ENCODE results near the gene OR2T3.
"Not testable (repeated sequence)": the region's sequence is repeated elsewhere in the genome, so short reads cannot be mapped to it uniquely, and the experiment has no call there.

The OR2T3 gene, protein sequence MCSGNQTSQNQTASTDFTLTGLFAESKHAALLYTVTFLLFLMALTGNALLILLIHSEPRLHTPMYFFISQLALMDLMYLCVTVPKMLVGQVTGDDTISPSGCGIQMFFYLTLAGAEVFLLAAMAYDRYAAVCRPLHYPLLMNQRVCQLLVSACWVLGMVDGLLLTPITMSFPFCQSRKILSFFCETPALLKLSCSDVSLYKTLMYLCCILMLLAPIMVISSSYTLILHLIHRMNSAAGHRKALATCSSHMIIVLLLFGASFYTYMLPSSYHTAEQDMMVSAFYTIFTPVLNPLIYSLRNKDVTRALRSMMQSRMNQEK

GRCh38 chr1:248473051-248473450 lies at the start of gene OR2T3:
Gene OR2T3, plus strand, starts transcription at chr1:248473351. Its CDS starts 0 bp downstream, at chr1:248473351.
- DNase-seq = not testable (repeated sequence)

DNA sequence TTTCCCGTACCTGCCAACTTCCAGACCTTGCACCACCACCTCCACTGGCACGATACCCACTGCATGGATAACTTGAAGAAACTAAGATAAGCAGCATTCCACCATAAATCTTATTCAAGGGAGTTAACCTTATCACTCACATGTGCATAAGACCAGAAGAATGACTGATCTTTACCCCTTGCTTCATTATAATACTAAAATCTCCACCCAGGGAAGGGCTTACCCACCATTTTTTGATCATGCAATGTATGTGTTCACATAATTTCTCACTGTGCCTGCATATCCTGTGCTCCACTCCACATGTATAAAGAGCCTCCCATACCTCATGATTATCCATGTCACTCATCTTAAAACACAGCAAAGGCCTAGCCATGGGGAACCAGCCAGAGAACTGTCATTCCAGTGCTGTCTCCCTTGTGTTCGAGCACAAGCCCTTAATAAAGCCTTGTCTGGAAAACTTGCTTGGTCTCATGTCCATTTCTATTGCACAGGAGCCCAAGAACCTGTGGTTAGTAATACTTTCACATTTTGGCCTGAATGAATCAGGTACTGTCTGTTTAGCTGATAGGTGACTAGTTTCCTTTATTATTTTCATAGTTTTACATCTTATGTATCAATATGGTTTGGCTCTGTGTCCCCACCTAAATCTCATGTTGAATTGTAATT lies 45.5 kb upstream of the OR2T3 start:
- DNase-seq = not testable (repeated sequence)

DNA sequence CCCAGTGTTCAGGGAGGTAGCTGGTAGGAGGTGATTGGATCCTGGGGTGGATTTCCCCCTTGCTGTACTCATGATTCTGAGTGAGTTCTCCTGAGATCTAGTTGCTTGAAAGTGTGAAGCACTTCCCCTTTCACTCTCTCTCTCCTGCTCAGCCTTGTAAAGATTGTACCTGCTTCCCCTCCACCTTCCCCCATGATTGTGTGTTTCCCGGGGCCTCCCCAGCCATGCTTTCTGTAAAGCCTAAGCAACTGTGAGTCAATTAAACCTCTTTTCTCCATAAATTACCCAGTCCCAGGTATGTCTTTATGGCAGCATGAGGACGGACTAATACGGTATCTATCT lies 45.0 kb upstream of the OR2T3 start:
- DNase-seq = not testable (repeated sequence)

DNA sequence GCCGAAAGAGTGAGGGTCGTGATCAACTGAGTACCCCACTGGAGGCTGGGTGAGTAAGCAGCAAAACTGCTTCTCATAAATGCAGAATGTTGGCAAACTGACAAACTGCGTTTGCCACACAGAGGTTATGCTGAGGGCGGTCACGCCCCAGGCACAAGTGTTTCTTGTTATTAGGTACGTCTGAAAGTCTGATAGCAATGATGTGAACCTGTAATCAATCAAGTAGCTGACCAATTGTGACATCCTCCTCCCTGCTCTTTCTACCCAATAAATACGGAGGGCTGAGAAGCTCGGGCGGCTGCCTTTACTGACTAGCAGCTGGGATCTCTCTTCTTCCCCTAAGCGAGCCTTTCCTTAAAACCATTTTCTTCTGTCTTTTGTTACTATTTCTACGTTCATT lies 41.5 kb upstream of the OR2T3 start:
- DNase-seq = not testable (repeated sequence)

GRCh38 chr1:248432201-248432600 lies 41.0 kb upstream of the OR2T3 start:
- DNase-seq = not testable (repeated sequence)

- DNase-seq = not testable (repeated sequence)
Observed at GRCh38 chr1:248433811-248434415, 39.2 kb upstream of the OR2T3 start.

- not testable (repeated sequence) for DNase-seq
Observed at GRCh38 chr1:248434913-248435312, 38.2 kb upstream of the OR2T3 start.

GRCh38 chr1:248436303-248436702 lies 36.8 kb upstream of the OR2T3 start:
- DNase-seq = not testable (repeated sequence)

- DNase-seq = not testable (repeated sequence)
Observed at GRCh38 chr1:248438668-248439067, 34.5 kb upstream of the OR2T3 start.

GRCh38 chr1:248439283-248439682 lies 33.9 kb upstream of the OR2T3 start:
- not testable (repeated sequence) for DNase-seq

GRCh38 chr1:248442500-248443277 lies 30.5 kb upstream of the OR2T3 start:
- DNase-seq = not testable (repeated sequence)

GRCh38 chr1:248444603-248445002 lies 28.5 kb upstream of the OR2T3 start:
- not testable (repeated sequence) for DNase-seq

GRCh38 chr1:248445399-248445798 lies 27.8 kb upstream of the OR2T3 start, which contains the start of gene OR2T2:
Gene OR2T2, plus strand, starts transcription at chr1:248445637. Its CDS starts 7,161 bp downstream, at chr1:248452798.
- DNase-seq = not testable (repeated sequence)

GRCh38 chr1:248448409-248449074 lies 24.6 kb upstream of the OR2T3 start:
- not testable (repeated sequence) for DNase-seq

- DNase-seq = not testable (repeated sequence)
Observed at GRCh38 chr1:248449821-248450465, 23.2 kb upstream of the OR2T3 start.

DNA sequence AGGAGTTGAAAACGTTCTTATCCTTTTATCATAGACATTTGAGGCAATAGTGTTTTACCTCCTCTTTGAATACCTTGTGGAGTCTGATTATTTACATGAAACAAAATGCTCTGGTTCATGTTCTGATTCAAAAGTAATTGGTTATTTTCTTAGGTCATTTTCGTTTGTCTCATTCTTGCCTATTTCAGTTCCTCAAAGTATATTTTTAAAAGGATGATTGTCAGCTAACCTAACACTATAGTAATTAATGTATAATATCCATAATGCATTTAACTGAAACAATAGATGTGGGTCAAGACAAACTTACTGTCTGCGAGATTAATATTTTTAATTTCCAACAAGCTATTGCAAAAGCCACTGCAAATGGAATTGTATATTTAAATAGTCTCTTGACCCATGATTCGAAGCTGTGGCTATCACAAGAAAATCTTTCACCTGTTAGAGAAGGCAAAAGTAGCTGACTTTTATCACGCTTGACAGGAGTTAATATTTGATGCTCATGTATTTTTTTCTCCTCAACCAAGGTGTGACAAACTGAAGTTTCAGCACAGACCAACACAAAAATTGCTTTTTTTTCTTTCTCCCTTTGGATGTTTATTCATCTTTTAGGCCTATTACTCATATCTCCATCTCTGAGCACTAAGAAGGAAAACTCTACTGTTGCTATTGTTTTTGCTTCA lies 22.5 kb upstream of the OR2T3 start:
- not testable (repeated sequence) for DNase-seq

GRCh38 chr1:248453619-248454018 lies 19.5 kb upstream of the OR2T3 start:
- not testable (repeated sequence) for DNase-seq

GRCh38 chr1:248455045-248455444 lies 18.1 kb upstream of the OR2T3 start:
- DNase-seq = not testable (repeated sequence)

DNA sequence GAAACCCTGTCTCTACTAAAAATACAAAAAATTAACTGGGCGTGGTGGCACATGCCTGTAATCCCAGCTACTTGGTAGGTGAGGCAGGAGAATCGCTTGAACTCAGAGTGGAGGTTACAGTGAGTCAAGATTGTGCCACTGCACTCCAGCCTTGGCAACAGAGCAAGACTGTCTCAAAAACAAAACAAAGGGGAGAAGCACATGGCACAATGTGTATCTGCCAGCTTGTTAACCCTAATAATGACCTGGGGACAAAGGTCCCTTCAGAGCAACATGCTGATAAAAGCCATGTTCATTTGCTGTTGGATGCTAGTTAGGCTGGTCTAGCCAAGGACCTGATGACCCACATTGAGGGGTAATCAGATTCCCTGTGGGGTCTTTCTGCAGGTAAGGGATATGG lies 16.5 kb upstream of the OR2T3 start:
- not testable (repeated sequence) for DNase-seq

- DNase-seq = not testable (repeated sequence)
Observed at GRCh38 chr1:248459117-248459516, 14.0 kb upstream of the OR2T3 start.

- no peak for DNase-seq
Observed at GRCh38 chr1:248471154-248471553, 2.0 kb upstream of the OR2T3 start.
